Body of pancreas (tissue), 4 donors: ENCODE measurements around the gene PCSK6.

ENCODE experiments used
- CTCF ChIP-seq, 7 experiments: fragments of 450-650 bp in 4 of 7; fragments of 200-600 bp in 3 of 7; sonication (generic) in 3 of 7; IDR thresholded peaks; one replicate each; pipeline ENCODE4 v1.5.1; 2016 to 2019; ENCODE audit warnings: antibody characterized with exemption in 7 of 7
- POLR2A ChIP-seq, 3 donors: fragments of 450-650 bp; IDR thresholded peaks; one replicate each; pipeline ENCODE4 v1.6.1; 2016; ENCODE audit warnings: antibody characterized with exemption in 3 of 3, mild to moderate bottlenecking in 2 of 3

- TF ChIP-seq CTCF (IDR thresholded peaks at IDR 0.05) (no peak), POLR2A (IDR thresholded peaks at IDR 0.05) (no peak)
These were observed 56.5 kb downstream of the PCSK6 start for GRCh38 chr15:101432982-101433381.
